Left hindlimb (tissue), 1 donor: ENCODE data around the gene STON1.
"Not testable (repeated sequence)": the region's sequence is repeated elsewhere in the genome, so short reads cannot be mapped to it uniquely, and the experiment has no call there.

Source experiments
- DNase-seq: peaks from one replicate; pipeline ENCODE4 v3.0.0-alpha.2; 2018

STON1 gene, protein sequence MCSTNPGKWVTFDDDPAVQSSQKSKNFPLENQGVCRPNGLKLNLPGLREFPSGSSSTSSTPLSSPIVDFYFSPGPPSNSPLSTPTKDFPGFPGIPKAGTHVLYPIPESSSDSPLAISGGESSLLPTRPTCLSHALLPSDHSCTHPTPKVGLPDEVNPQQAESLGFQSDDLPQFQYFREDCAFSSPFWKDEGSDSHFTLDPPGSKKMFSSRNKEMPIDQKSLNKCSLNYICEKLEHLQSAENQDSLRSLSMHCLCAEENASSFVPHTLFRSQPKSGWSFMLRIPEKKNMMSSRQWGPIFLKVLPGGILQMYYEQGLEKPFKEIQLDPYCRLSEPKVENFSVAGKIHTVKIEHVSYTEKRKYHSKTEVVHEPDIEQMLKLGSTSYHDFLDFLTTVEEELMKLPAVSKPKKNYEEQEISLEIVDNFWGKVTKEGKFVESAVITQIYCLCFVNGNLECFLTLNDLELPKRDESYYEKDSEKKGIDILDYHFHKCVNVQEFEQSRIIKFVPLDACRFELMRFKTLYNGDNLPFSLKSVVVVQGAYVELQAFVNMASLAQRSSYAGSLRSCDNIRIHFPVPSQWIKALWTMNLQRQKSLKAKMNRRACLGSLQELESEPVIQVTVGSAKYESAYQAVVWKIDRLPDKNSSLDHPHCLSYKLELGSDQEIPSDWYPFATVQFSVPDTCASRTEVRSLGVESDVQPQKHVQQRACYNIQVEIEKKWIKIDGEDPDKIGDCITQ

DNA sequence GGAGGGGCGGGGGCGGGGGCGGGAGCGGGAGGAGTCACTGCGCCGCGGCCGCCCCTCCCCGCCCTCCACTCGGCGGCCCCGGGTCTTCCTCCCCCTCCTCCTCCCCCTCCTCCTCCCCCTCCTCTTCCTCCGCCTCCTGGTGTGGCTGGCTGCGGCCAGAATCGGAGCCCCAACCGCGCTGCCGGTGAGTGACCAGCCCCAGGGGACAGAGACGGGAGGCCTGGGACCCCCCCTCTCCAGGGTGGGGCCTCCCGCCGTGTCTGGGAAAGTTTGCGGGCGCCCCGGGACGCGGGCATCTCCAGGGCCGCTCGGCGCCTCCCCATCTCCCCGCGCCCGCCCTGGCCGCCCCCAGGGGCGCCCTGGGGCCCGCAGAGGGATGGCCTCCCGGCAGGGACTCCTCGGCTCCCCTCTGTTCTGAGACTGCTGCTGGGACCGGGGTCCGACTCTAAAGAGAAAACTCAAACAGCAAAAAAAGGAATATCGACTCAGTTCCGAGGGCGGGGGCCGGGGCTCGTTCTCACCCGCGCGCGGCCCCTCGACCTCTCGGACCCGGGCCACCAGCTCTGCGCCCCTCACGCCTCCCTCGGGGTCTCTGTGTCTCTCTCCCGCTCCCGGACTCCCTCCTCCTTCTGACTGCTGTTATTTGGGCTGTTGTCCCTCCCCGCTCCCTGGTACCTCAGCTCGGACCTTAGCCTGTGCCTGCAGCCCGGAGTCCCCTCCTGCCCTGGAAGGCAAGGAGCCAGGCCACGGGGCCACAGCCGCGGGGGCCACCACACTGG lies at the start of gene STON1:
STON1 (plus strand) TSS at position 122 of the 779 bp plus-strand sequence. CDS start 50,480 bp downstream, outside the sequence.
- peak; percentile 84 for DNase-seq

DNA sequence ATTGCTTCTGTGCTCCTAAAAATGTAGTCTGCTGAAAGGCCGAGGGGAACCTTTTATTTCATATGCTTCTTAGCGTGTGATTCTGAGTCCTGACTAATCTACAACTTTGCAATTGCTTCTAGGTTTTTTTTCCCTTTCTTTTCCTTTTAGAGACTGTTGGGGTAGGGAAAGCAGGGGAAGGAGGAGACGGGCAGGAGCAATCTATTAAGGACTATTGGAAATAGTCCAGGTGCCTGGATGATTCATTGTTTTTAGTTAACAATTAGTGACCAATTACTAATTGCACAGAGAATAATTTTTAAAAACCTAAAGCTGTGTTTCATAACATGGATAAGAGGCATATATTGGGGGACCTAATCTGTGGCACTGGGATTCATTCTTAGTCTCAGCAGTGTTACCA lies 49.4 kb upstream of the STON1 start:
- DNase-seq: no peak

DNA sequence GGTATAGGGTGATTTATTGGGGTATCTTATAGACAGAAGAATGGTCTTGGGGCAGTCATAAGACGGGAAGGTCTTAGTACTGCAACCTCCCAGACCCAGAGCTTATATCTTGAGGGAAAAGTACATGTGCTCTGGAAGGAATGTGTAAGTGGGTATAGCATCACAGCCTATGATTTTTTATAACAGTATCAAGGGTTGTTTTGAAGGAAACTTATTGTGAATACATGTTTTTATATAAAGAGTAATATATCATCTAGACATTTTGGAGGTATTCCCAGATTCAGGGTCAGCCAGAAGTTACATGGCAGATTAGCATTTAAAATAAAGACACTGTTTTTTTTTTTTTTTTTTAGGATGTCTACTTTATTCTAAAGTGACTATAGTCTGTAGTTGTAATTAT lies 47.6 kb upstream of the STON1 start:
- DNase-seq: no peak

DNA sequence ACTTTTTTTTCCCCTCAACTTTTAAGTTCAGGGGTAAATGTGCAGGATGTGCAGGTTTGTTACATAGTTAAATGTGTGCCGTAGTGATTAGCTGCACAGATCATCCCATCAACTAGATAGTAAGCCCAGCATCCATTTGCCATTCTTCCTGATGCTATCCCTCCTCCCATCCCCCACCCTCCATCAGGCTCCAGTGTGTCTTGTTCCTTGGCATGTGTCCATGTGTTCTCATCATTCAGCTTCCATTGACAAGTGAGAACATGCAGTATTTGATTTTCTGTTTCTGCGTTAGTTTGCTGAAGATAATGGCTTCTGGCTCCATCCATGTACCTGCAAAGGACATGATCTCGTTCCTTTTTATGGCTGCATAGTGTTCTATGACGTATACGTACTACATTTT lies 47.2 kb upstream of the STON1 start:
- no peak for DNase-seq

DNA sequence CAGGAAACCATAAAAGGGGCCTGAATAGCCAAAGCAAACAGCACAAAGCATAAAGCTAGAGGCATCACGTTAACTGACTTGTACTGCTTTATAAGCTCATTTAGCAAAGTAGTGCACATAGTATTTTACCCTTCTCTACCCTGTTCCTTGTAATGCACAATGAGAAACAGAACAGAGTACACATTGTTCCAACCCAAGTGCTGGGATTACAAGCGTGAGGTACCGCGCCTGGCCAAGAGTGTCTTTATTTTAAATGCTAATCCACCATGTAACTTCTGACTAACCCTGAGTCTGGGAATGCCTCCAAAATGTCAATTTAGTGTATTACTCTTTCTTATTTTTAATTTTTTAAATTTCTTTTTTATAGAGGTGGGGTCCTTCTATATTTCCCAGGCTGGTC lies 46.4 kb upstream of the STON1 start:
- DNase-seq: no peak

DNA sequence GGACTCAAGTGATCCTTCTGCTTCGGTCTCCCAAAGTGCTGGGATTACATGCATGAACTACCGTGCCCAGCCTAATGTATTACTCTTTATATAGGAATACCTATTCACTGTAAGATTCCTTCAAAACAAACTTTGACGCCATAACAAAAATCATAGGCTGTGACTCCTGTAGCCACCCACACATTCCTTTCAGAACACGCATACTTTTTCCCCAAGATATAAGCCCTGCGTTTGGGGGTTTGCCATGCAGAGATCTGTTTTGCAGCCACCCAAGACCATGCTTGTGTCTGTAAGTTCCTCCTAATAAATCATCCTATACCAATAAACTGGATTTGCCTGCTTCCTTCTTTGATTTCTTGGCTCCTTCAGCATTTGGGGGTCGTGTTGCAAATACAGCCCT lies 46.0 kb upstream of the STON1 start:
- no peak for DNase-seq

DNA sequence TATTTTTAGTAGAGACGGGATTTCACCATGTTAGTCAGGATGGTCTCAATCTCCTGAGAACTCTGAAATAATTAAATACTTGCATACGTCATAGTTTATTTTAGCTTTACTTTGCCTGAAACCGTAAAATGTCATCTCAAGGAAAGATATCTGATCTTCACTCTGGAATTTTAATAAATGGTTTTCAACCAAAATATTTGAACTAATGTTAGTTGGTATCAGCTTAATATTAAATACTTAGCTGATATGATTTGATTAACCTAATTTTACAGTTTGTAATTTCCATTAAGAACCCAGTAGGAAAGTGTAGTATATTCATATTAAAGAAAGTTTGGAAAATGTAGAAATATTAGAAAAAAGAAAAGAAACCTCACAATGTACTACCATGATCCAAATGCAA lies 41.4 kb upstream of the STON1 start:
- no peak for DNase-seq

DNA sequence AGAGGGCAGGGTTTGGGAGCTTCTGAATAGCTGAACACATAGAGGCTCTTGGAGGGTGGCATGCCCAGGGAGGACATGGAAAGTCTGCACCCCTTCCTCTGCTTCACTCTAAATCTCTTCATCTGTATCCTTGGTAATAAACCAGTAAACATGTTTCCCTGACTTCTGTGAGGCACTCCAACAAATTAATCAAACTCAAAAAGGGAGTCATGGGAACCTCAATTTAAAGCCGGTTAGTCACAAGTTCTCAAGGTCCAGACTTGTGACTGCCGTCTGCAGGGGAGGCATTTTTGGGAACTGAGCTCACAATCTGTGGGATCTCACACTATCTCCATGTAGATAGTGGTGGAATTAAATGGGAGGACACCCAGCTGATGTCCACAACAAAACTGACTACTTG lies 33.1 kb upstream of the STON1 start:
- DNase-seq: no peak

DNA sequence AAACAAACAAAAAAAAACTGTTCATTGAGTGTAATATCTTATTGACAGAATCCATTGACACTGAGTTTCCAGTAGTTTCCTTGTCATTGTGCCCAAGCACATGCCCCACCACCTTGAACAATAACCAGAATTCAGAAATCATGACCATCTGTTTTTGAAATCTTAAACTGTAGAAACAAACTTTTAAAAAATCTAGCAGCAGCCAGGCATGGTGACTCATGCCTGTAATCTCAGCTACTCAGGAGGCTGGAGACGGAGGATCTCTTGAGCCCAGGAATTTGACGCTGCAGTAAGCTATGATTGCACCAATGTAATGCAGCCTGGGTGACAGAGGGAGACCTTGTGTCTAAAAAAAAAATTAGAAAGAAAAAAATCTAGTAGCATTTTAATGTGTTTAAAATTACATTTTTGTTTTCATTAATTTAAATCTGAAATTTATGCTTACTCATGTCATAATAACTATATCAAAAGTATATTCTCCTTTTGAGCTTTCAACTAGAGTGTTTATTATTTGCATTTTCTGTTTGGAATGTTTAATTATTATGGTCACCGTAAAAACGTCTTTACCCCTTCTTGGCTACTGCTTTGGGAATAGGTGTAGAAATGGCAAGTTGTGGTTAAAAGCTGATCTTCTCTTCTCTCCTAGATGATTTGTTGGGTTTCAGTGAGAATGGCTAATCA lies 25.2 kb upstream of the STON1 start:
- no peak for DNase-seq

DNA sequence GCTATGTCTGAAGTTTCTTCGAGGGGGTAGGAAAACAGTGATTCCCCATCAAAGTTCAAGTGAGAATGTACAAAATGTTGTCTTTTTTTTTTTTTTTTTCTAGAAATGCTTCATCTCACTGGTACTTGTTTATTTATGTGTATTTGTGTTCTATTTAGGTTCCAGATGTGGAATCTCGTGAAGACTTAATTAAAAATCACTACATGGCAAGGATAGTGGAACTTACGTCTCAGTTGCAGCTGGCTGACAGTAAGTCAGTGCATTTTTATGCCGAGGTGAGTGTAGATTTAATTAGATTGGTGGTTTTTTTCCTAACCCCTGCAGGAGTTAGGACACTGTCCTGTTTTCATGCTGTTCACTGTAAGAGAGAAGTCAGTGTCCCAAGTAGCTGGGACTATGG lies 22.8 kb upstream of the STON1 start:
- no peak for DNase-seq

DNA sequence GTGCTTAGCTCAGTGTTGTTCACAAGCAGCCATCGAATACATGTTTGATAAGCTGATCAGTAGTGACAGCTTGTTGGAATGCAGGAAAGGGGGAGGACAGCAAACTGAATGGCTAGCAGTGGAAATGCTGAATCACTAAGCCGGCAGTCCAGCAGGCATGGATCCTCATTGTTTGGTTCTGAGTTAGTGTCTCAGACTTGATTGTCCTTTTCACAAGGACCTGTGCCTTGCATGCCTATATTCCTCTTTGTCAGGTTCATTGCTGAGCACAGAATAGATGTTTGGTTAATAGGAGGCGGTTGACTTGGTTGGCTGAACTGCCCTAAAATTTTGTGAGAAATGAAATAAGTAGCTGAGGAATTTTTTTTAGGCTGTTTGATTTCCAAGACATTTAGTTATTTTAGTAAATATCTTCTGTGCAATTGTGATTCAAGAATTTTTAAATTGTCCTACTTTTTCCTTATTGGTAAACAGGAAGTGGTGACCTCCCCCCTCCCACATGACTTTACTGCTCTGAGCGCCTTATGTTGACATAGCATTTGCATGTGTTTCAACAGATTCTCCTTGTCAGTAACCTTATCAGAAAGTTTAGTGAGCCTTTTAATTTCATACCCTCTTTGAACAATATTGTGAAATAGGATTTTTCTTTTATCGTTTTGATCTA lies 21.4 kb upstream of the STON1 start:
- DNase-seq: no peak

DNA sequence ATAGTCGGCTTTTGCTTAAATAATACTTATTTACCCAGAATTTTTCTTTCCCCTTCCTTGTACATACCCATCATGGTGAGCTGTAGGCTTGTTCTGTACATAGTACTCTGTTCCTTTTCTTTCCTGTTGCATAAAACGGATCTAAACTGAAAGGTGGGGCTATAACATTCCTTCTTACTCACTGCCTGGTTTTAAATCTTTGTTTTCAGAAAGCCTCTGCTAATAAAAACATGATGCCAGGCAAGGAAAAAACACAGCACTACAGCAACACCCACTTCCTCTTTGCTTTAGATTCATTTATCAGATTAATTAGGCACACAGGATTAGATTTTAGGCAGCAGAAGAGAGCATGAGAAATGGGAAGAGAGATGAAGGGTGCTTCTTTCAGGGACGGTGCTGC lies 19.6 kb upstream of the STON1 start:
- DNase-seq: no peak

DNA sequence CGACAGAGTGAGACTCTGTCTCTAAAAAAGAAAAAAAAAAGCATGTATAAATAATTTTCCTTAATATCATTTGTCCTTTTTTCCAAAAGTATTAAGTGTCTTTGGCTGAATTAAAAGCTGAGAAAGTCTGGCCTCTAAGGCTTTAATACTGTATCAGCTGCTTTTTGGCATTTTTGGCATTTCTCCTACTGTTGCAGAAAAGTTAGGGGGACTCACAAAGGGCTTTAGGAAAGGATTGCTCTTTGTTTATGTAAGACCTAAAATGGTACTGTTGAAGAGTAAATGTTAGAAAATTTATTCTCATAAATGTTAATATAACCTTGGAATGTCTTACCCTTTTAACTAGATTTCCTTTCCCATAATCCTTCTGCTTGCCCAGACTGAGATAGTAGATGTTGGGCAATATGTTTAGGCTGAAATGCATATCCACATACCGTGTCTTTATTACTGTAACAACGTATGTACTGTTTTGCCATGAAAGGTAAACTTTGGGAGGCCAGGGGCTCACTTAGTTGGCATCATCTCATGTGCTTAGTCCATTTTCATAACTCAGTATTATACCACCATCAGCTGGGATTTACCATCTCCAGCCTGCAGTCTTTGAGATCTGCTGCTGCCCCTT lies 18.0 kb upstream of the STON1 start:
- no peak for DNase-seq

DNA sequence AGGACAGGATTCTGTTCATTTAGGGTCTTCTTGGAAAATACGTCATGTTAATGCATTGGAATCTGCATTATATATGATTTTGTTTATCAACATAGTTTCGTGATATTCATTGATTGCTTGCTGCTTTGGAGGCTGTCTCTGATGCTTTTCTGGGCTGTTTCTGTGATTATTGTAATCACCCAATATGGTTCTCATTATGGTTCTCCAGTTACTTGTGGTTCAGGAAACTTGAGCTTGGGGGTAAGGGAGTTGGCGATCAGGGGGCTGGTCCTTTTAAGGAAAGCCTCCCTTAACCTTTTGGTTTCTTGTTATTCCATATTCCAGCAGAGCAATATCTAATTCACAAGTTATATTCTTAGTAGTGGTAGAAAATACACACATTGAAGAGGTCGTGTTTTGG lies 17.4 kb upstream of the STON1 start:
- DNase-seq: no peak

DNA sequence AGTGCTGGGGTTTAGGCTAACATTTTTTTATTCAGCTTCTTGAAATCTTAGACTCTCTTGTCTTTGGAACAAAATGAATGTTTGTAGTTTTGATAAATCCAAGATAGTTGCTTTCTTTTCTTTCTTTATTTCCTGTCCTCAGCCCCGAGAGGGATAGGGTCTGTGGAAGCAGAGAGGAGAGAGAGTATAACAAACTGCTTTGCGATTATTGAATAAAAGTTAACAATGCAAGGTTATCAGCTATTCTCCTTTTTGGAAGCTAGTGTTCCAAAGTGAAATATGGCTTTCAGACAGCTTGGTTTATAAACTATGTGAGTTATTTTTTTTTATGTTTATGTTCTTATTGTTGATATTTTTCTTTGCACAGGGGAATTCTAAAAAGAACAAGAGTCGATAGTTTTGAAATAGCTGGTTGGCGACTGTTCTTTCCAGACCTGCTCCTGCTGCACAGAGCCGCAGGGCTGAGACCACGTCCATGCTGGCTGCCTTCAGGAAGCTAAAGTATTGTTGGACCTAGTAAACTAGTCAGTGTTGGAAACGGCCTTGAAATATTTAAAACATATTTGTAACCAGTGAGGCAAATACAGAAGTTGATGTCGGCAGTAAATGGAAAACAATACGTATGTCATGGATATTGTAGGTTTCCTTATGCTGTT lies 15.5 kb upstream of the STON1 start:
- no peak for DNase-seq

DNA sequence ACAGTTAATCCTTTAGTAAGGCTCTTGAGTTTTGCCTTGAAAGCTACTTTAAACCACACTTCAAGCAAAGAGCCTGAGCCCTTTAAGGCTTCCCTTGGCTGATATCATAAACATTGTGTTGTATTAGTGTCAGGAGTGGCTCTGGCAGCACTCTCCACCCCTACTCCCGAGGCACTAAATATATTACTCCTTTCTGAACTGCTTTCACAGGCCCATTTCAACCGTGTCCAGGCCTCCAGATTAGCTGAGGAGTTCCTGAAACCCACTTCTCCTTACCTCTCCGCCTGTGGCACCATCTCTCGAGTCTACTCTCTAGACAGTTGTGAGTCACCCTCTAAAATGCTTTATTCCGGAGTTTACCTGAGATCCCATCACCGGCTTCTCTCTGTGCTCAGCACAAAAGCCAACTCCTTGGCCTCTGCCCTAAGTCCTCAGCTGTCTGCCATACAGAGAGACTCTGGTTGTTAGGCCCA lies 14.4 kb upstream of the STON1 start:
- no peak for DNase-seq

DNA sequence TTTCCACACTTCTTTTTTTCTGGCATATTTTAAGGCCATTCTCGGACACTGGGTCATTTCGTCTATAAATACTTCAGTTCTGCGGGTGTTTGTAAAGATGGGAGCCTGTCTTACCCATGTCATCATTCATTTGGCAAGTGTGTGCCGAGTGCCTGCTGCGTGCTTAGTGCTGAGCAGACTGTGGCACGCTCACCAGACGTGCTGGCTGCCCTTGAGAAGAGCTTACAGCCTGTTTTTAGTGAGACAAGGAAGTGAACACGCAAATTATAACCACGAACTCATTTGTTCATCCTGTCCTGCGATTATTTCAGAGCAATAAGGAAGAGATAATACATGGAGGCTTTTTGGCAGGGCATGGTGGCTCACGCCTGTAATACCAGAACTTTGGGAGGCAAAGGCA lies 10.4 kb upstream of the STON1 start:
- DNase-seq: no peak

DNA sequence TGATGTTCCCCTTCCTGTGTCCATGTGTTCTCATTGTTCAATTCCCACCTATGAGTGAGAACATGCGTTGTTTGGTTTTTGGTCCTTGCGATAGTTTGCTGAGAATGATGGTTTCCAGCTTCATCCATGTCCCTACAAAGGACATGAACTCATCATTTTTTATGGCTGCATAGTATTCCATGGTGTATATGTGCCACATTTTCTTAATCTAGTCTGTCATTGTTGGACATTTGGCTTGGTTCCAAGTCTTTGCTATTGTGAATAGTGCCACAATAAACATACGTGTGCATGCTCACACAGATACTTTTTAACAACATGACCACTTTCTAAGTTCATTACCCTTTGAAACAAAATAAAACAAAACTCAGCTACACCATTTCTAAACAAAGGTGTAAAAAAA lies 5.2 kb upstream of the STON1 start:
- DNase-seq: not testable (repeated sequence)

DNA sequence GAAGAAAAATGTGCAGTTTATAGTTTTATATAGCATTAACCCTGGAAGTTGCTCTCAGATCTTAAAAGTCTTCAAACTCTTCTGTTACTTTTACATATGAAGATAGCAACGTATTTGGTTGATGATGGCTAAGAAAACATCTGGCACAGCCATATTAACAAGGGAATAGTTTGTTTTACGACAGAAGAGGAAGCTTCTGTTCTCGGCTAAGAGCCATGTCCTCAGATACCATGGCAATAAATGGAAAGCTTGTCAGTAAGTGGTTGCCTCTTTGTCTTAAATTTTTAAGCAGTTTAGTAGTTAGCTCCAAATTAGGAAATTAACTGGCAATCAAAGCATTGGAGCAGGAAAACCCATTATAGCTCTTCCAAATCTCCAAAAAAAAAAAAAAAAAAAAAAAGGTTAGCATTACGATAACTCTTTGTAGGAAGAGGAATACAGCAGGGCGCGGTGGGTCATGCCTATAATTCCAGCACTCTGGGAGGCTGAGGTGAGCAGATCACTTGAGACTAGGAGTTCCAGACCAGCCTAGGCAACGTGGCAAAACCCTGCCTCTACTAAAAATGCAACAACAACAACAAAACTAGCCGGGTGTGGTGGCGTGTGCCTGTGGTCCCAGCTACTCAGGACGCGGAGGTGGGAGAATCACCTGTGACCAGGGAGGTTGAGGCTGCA lies 4.5 kb upstream of the STON1 start:
- no peak for DNase-seq

DNA sequence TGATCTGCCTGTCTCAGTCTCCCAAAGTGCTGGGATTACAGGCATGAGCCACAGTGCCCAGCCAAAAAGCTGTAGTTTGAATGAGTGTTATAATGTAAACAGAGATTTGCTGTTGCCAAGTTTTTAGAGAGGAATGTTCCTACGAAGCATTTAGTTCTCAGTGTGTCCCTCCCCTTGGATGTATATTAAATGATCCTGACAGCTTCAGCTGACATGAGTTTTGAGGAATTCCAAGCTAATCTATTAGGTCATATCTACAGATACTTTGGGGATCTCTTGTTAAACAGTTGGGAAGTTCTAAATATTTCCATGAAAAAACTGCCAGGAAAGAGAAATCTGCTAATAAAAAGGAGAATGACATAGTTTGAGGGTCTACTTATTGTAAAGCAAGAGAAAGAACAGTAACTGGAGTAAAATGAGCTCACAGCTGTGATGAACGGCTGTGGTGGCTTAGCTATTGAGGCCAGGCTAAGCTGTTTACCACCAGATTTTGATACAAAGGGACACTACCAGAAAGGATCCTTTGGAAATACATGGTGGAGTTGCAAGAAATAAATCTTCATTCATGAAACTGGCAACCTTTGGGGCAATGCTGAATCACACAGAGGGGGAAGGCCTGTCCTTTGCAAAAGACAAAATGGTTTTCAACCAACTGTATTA lies 2.6 kb upstream of the STON1 start:
- no peak for DNase-seq
